Mesendoderm (in vitro differentiated cells): ENCODE measurements around the gene NLRC5.
"Not testable (repeated sequence)": the region's sequence is repeated elsewhere in the genome, so short reads cannot be mapped to it uniquely, and the experiment has no call there.

Experiments used
- DNase-seq: peaks from one replicate; pipeline ENCODE4 v3.0.0; 2013
- H2AK5ac ChIP-seq: 2 replicates; pipeline ENCODE4 v1.6.1; 2013; ENCODE audit warnings: low read length, inconsistent platforms
- H2BK120ac ChIP-seq: 2 replicates; pipeline ENCODE4 v1.6.1; 2013; ENCODE audit warnings: low read depth, mild to moderate bottlenecking, low read length, moderate library complexity, mixed read lengths
- H2BK15ac ChIP-seq: replicated peaks from 2 replicates; pipeline ENCODE4 v1.6.1; 2013; ENCODE audit warnings: low read depth, mild to moderate bottlenecking, moderate library complexity
- H2BK5ac ChIP-seq: 2 replicates; pipeline ENCODE4 v1.6.1; 2013; ENCODE audit warnings: low read length, inconsistent platforms
- H3K18ac ChIP-seq: 2 replicates; pipeline ENCODE4 v1.6.1; 2013; ENCODE audit warnings: mild to moderate bottlenecking, low read length, mixed read lengths
- H3K23ac ChIP-seq: one replicate; pipeline ENCODE4 v1.6.1; 2013; ENCODE audit warnings: low read length
- H3K27ac ChIP-seq: 2 replicates; pipeline ENCODE4 v1.5.1; 2013; ENCODE audit warnings: low read depth, mild to moderate bottlenecking, inconsistent platforms, low read length, moderate library complexity
- H3K27me3 ChIP-seq: 2 replicates; pipeline ENCODE4 v1.6.1; 2013; ENCODE audit warnings: low read length, control low read depth, mild to moderate bottlenecking, inconsistent platforms; ENCODE audit not compliant: insufficient read depth, poor library complexity
- H3K36me3 ChIP-seq: 2 replicates; pipeline ENCODE4 v1.6.1; 2013; ENCODE audit warnings: low read length, inconsistent platforms; ENCODE audit not compliant: control insufficient read depth, insufficient read depth
- H3K4ac ChIP-seq: one replicate; pipeline ENCODE4 v1.6.1; 2013; ENCODE audit warnings: low read depth, mild to moderate bottlenecking, low read length, moderate library complexity
- H3K4me1 ChIP-seq: 2 replicates; pipeline ENCODE4 v1.6.1; 2013; ENCODE audit warnings: low read depth, low read length, inconsistent platforms; ENCODE audit not compliant: control insufficient read depth
- H3K4me2 ChIP-seq: 2 replicates; pipeline ENCODE4 v1.6.1; 2013; ENCODE audit warnings: low read length
- H3K4me3 ChIP-seq: 2 replicates; pipeline ENCODE4 v1.5.1; 2013; ENCODE audit warnings: mild to moderate bottlenecking, low read length
- H3K56ac ChIP-seq: one replicate; pipeline ENCODE4 v1.6.1; 2013; ENCODE audit warnings: low read length
- H3K79me1 ChIP-seq: 2 replicates; pipeline ENCODE4 v1.6.1; 2013; ENCODE audit warnings: low read length, inconsistent platforms
- H3K79me2 ChIP-seq: 2 replicates; pipeline ENCODE4 v1.6.1; 2013; ENCODE audit warnings: mild to moderate bottlenecking, low read length; ENCODE audit not compliant: control insufficient read depth, insufficient read depth
- H3K9ac ChIP-seq: 2 replicates; pipeline ENCODE4 v1.6.1; 2013; ENCODE audit warnings: low read length, inconsistent platforms
- H4K5ac ChIP-seq: one replicate; pipeline ENCODE4 v1.6.1; 2013; ENCODE audit warnings: low read length
- H4K8ac ChIP-seq: one replicate; pipeline ENCODE4 v1.6.1; 2013; ENCODE audit warnings: low read depth, mild to moderate bottlenecking, control low read depth, low read length, moderate library complexity
- WGBS: extraction: QIAGEN DNeasy Blood & Tissue Kit; methylation state at CpG from one replicate; pipeline ENCODE4 v1.1.7; 2013; ENCODE audit warnings: low lambda C conversion rate, missing lambda C conversion rate; ENCODE audit not compliant: insufficient coverage; ENCODE audit errors: extremely low coverage; 5-methylcytosine and 5-hydroxymethylcytosine counted together

NLRC5 gene

DNA sequence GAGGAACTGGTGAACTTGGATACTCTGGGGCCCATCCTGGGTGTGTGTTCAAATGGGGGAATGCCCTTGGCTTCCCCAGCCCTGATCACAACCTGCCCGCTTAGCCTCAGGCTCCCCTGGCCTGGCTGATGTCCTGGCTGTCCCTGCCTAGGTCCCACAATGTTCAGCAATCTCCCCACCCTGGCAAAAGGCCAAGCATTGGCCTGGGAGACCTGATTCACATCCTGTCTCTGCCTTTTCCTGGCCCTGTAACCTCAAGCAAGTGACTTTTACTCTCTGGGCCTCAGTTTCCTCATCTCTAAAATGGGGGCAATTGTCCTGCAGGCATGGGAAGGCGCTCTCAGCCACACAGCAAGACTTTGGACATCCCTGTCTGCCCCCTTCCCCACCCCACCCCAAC, 117.4 kb downstream of the NLRC5 start:
- H3K56ac ChIP-seq: no peak overlapping the region
- no peak overlapping the region for H3K4me3 ChIP-seq
- no peaks in the 10 kb centered on the region for H3K27me3 ChIP-seq
- H2BK5ac ChIP-seq: no peak overlapping the region
- H4K8ac ChIP-seq: no peak overlapping the region
- H3K79me2 ChIP-seq: no peaks in the 10 kb centered on the region
- no peak overlapping the region for H4K5ac ChIP-seq
- no peak overlapping the region for H2BK120ac ChIP-seq
- H3K4me2 ChIP-seq: no peak overlapping the region
- no peak for DNase-seq
- H3K27ac ChIP-seq: no peak overlapping the region
- H3K4ac ChIP-seq: no peak overlapping the region
- no peaks in the 10 kb centered on the region for H3K4me1 ChIP-seq
- no peaks in the 10 kb centered on the region for H3K79me1 ChIP-seq
- H2AK5ac ChIP-seq: no peak overlapping the region
- H3K9ac ChIP-seq: no peak overlapping the region
- H3K18ac ChIP-seq: no peak overlapping the region
- H3K36me3 ChIP-seq: no peaks in the 10 kb centered on the region
- H3K23ac ChIP-seq: no peak overlapping the region
- H2BK15ac ChIP-seq: no peak overlapping the region
- no CpG with 5 or more reads among the region's 2 CpGs for WGBS

DNA sequence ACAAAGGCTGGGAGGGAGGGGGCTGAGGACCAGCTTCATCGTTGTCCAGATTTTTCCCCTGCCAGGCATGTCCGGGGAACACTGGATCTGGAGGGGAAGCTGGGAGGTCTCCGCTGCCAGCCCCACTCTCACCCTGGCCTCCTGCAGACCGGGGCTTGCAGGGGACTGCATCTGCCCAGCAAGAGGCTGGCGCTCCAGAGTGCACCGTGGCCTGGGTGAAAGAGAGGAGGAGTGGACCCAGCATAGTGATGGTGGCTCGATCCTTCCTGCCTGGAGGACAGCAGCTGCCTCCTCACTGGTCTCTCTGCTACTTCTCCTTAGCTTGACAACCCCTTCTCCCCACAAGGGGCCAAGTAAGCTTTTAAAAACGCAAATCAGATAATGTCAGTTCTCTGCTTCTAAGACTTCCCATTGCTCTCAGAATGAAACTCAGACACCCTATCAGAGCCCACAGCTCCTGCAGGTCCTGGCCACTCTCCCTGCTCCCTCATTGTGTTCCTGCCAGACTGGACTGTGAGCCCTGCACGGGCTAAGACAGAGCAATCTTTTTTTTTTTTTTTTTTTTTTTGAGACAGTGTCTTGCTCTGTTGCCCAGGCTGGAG, 118.1 kb downstream of the NLRC5 start:
- H3K9ac ChIP-seq: no peak overlapping the region
- H3K4me1 ChIP-seq: no peaks in the 10 kb centered on the region
- H2BK5ac ChIP-seq: no peak overlapping the region
- no peak overlapping the region for H3K18ac ChIP-seq
- H2AK5ac ChIP-seq: no peak overlapping the region
- H4K5ac ChIP-seq: no peak overlapping the region
- no peak overlapping the region for H3K4me3 ChIP-seq
- no peak overlapping the region for H3K27ac ChIP-seq
- no peak overlapping the region for H4K8ac ChIP-seq
- H3K27me3 ChIP-seq: no peaks in the 10 kb centered on the region
- DNase-seq: no peak
- H3K4ac ChIP-seq: no peak overlapping the region
- H3K23ac ChIP-seq: no peak overlapping the region
- H3K36me3 ChIP-seq: no peaks in the 10 kb centered on the region
- WGBS: no CpG with 5 or more reads among the region's 9 CpGs
- H3K56ac ChIP-seq: no peak overlapping the region
- H2BK15ac ChIP-seq: no peak overlapping the region
- no peak overlapping the region for H3K4me2 ChIP-seq
- H3K79me1 ChIP-seq: no peaks in the 10 kb centered on the region
- no peak overlapping the region for H2BK120ac ChIP-seq
- H3K79me2 ChIP-seq: no peaks in the 10 kb centered on the region

DNA sequence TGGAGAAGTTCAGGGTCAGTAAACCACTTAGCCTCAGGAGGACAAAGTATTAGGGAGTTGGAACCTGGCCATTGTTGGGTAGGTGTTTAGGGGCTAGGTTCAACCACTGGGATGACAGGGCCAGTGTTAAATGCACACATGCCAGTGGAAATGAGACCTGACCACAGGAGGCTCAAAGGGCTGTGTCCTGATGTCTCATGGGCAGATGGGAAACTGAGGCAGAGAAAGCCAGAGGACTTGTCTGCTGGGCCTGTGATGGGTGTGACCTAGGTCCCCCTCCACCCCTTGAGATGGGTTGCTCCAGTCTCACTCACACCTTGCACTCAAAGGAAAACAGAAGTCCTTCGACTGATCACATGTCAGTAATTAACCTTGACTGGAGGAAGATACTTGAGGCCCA, 119.1 kb downstream of the NLRC5 start:
- H2BK5ac ChIP-seq: no peak overlapping the region
- H2BK120ac ChIP-seq: no peak overlapping the region
- H3K27ac ChIP-seq: no peak overlapping the region
- no peak overlapping the region for H4K5ac ChIP-seq
- no peak overlapping the region for H3K4me2 ChIP-seq
- H3K79me2 ChIP-seq: no peaks in the 10 kb centered on the region
- no peak overlapping the region for H3K23ac ChIP-seq
- H3K4ac ChIP-seq: no peak overlapping the region
- H3K56ac ChIP-seq: no peak overlapping the region
- no peak overlapping the region for H3K18ac ChIP-seq
- H3K79me1 ChIP-seq: no peaks in the 10 kb centered on the region
- no peaks in the 10 kb centered on the region for H3K4me1 ChIP-seq
- no peak overlapping the region for H2BK15ac ChIP-seq
- no peak overlapping the region for H3K9ac ChIP-seq
- WGBS: no CpG with 5 or more reads among the region's 1 CpG
- no peaks in the 10 kb centered on the region for H3K36me3 ChIP-seq
- no peak overlapping the region for H2AK5ac ChIP-seq
- H4K8ac ChIP-seq: no peak overlapping the region
- no peak for DNase-seq
- H3K4me3 ChIP-seq: no peak overlapping the region
- no peaks in the 10 kb centered on the region for H3K27me3 ChIP-seq

DNA sequence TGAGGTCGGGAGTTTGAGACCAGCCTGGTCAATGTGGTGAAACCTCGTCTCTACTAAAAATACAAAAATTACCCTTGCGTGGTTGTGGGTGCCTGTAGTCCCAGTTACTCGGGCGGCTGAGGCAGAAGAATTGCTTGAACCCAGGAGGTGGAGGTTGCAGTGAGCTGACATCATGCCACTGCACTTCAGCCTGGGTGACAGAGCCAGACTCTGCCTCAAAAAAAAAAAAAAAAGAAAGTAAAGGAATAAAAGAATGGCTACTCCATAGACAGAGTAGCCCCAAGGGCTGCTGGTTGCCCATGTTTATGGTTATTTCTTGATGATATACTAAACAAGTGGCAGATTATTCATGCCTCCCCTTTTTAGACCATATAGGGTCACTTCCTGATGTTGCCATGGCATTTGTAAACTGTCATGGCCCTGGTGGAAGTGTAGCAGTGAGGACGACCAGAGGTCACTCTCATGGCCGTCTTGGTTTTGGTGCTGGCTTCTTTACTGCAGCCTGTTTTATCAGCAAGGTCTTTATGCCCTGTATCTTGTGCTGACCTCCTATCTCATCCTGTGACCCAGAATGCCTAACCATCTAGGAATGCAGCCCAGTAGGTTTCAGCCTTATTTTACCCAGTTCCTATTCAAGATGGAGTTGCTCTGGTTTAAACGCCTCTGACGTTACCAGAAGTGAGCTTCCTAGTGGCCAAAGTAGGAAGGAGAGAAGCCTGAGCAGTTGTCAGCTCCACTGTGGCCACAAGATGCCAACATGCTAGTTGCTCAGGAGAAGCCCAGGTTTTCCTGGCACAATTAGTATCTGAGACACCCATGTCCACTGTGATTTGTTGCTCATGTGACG, 120.1 kb downstream of the NLRC5 start:
- not testable (repeated sequence) for H3K56ac ChIP-seq, H3K79me1 ChIP-seq, H4K8ac ChIP-seq, H3K4ac ChIP-seq, H3K18ac ChIP-seq, H3K36me3 ChIP-seq, H3K4me2 ChIP-seq, H3K23ac ChIP-seq, H2BK5ac ChIP-seq, H3K79me2 ChIP-seq, H3K9ac ChIP-seq, H3K27me3 ChIP-seq, H2AK5ac ChIP-seq, H2BK15ac ChIP-seq, H3K4me3 ChIP-seq, H2BK120ac ChIP-seq, H3K27ac ChIP-seq, H4K5ac ChIP-seq, H3K4me1 ChIP-seq
- DNase-seq: peak; percentile 34
- WGBS: no CpG with 5 or more reads among the region's 10 CpGs

DNA sequence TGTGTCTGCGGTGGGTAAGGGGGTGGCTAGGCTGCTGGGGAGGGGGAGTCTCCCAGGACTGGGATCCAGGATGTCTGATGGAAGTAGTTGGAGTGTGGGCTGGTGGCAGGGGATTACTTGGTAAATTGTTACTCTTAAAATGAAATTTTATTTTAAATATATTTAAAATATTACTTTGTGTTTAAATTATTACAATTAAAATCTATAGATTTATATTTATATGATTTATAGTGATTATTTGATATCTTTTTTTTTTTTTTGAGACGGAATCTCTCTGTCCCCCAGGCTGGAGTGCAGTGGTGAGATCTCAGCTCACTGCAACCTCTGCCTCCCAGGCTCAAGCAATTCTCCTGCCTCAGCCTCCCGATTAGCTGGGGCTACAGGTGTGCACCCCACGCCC, 121.6 kb downstream of the NLRC5 start:
- no peaks in the 10 kb centered on the region for H3K4me1 ChIP-seq

More for the DNA sequence above, 121.6 kb downstream of the NLRC5 start:
- Histone ChIP-seq H3K9ac (no peak overlapping the region), H2BK5ac (no peak overlapping the region), H3K4ac (no peak overlapping the region), H4K5ac (no peak overlapping the region), H3K79me1 (no peaks in the 10 kb centered on the region), H3K23ac (no peak overlapping the region), H3K4me2 (no peak overlapping the region), H2BK120ac (no peak overlapping the region), H4K8ac (no peak overlapping the region), H3K27me3 (no peaks in the 10 kb centered on the region), H3K56ac (no peak overlapping the region), H3K27ac (no peak overlapping the region), H3K36me3 (no peaks in the 10 kb centered on the region), H2BK15ac (no peak overlapping the region), H2AK5ac (no peak overlapping the region), H3K4me3 (no peak overlapping the region), H3K18ac (no peak overlapping the region), H3K79me2 (no peaks in the 10 kb centered on the region)
- no peak for DNase-seq
- no CpG with 5 or more reads among the region's 4 CpGs for WGBS
